GM10248 (cell line): Measurements from ENCODE around the gene LINGO1.

ENCODE experiments used
- CTCF ChIA-PET: fragments of 300-600 bp; sonication (Branson Sonifier 250); formaldehyde crosslinking; extraction: SDS; loops from one replicate; lab custom pipeline; 2021; ENCODE audit warnings: antibody characterized with exemption; lab: Yijun Ruan, JAX
- POLR2A ChIA-PET: fragments of 350-650 bp; sonication (Branson Sonifier 250); formaldehyde crosslinking; extraction: SDS; loops from one replicate; lab custom pipeline; 2020; ENCODE audit warnings: antibody characterized with exemption; lab: Yijun Ruan, JAX
- DNase-seq: peaks from one replicate; pipeline ENCODE4 v3.0.0; 2012; ENCODE audit errors: extremely low spot score
- CTCF ChIP-seq: IDR thresholded peaks from 2 replicates; pipeline ENCODE4 v1.5.1; 2012; ENCODE audit warnings: mild to moderate bottlenecking, low read depth; ENCODE audit errors: extremely low read depth, missing control alignments, control extremely low read depth

The LINGO1 gene

GRCh38 chr15:77604973-77605372 lies 27.7 kb downstream of the LINGO1 start:
- POLR2A ChIA-PET: no interaction called here
- CTCF ChIA-PET: interaction anchor here (1.3 to 3.3 kb wide), 2 partner anchors 15 to 29 kb away, joined by 3 to 14 read pairs; no protein-coding TSS in a partner anchor
- no peak for TF ChIP-seq CTCF

GRCh38 chr15:77603611-77604336 lies 28.9 kb downstream of the LINGO1 start:
- TF ChIP-seq CTCF: no peak
- ChIA-PET POLR2A (no interaction called here), CTCF (interaction anchor here (1.2 to 3.3 kb wide), 5 partner anchors 8 to 61 kb away, joined by 3 to 14 read pairs (median 4); no protein-coding TSS in a partner anchor)
- no peak for DNase-seq

More at GRCh38 chr15:77604973-77605372, 27.7 kb downstream of the LINGO1 start:
- DNase-seq: no peak

DNA sequence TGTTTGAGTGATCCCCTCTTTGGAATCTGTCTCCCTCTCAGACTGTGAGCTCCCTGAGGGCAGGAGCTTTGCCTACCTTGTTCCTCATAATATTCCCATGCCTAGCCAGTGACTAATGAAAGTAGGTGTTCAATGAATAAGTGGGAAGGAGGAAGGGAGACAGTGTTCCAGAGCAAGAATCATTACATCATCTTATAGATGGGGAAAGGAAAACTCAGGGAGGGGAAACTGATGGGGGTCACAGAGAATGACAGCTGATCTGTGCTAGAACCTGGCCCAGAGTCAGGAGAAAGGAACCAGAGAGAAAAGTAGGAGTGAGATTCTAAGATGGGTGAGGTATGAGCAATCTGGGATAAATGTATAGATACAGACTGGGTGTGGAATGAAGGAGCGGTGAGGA lies 29.9 kb downstream of the LINGO1 start:
- TF ChIP-seq CTCF: no peak
- POLR2A ChIA-PET: no interaction called here
- no peak for DNase-seq
- CTCF ChIA-PET: interaction anchor here (1.2 to 3.3 kb wide), 6 partner anchors 9 to 60 kb away, joined by 4 to 14 read pairs (median 4); no protein-coding TSS in a partner anchor

DNA sequence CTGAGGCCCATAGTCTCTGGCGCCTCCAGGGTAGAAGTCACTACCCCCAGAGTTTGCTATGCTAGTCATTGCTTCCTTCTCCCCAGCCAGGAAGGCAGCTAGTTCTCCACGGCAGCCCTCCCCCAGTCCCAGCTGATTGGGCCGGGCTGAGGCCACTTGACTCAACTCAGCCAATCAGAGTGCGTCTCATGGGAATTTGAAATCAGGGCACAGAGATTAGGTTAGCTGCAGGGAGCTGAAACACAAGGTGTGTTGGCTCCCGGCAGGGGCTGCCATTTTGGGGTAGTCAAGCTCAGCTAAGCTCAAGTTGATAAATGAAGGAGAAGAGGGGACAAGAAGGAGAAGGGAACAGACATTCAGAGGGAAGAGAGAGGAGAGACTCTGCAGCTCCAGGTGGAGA lies 32.8 kb downstream of the LINGO1 start:
- ChIA-PET POLR2A (no interaction called here), CTCF (interaction anchor here (0.6 to 2.4 kb wide), 3 partner anchors 9 to 57 kb away, joined by 3 to 7 read pairs (median 4); partner anchors contain the start of gene LINGO1)
- TF ChIP-seq CTCF: no peak
- DNase-seq: no peak

GRCh38 chr15:77599357-77599756 lies 33.4 kb downstream of the LINGO1 start:
- no peak for TF ChIP-seq CTCF
- ChIA-PET CTCF (interaction anchor here (2.4 kb wide), 1 partner anchor 34 kb away, joined by 7 read pairs; the partner anchor contains the start of gene LINGO1), POLR2A (no interaction called here)
- no peak for DNase-seq

DNA sequence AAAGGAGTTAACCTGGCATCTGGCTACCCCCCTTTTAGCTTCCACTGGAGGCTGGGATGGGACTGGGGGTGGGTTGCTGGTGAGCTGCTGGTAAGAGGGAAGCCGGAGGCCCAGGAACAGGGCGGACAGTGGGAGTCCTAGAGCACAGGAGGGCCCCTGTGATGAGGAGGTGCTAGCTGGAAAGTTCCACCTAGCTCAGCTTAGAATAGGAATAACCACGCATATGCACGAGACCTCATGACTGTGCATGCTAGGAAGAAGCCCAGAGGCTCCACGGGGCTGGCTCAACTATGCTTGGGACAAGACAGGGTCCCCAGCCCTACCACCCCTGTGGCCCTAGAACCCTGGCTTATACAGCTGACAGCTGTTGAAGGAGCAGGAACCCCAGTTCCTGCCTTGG lies 34.1 kb downstream of the LINGO1 start:
- no peak for DNase-seq
- CTCF ChIA-PET: interaction anchor here (0.8 kb wide), 1 partner anchor 310 kb away, joined by 3 read pairs; no protein-coding TSS in a partner anchor
- POLR2A ChIA-PET: no interaction called here
- TF ChIP-seq CTCF: no peak
